GM23338 (cell line): ENCODE measurements around the gene TESMIN. TPM values are rescaled to one million over a fixed set of nuclear protein-coding genes. Genes with fewer than 3 reads are reported as not detected.

Source experiments
- ATAC-seq: fragments of 200-7000 bp; cut with Tn5 transposase; 3 replicates; pipeline ENCODE4 v1.9.1; 2020
- DNase-seq: peaks from one replicate; pipeline ENCODE4 v3.0.0-alpha.2; 2015; ENCODE audit warnings: low spot score
- H2AFZ ChIP-seq: fragments of 200-600 bp; sonication (generic); 2 replicates; pipeline ENCODE4 v1.8.0; 2016; ENCODE audit warnings: antibody characterized with exemption, mild to moderate bottlenecking, moderate library complexity
- H3F3A ChIP-seq: fragments of 200-600 bp; sonication (generic); replicated peaks from 2 replicates; pipeline ENCODE4 v1.8.0; 2017; ENCODE audit warnings: antibody characterized with exemption, mixed run types, low read depth
- H3K27ac ChIP-seq: fragments of 200-600 bp; sonication (generic); 2 replicates; pipeline ENCODE4 v1.6.1; 2016; ENCODE audit warnings: low read depth
- H3K27me3 ChIP-seq: fragments of 200-600 bp; sonication (generic); 2 replicates; pipeline ENCODE4 v1.8.0; 2016; ENCODE audit warnings: mild to moderate bottlenecking, mixed run types, moderate library complexity; ENCODE audit not compliant: insufficient read depth
- H3K36me3 ChIP-seq: fragments of 200-600 bp; sonication (generic); 2 replicates; pipeline ENCODE4 v1.8.0; 2016; ENCODE audit warnings: mild to moderate bottlenecking; ENCODE audit not compliant: insufficient read depth
- H3K4me1 ChIP-seq: fragments of 200-600 bp; sonication (generic); 2 replicates; pipeline ENCODE4 v1.8.0; 2016; ENCODE audit warnings: mild to moderate bottlenecking, moderate library complexity; ENCODE audit not compliant: insufficient read depth
- H3K4me2 ChIP-seq: fragments of 200-600 bp; sonication (generic); 2 replicates; pipeline ENCODE4 v1.7.1; 2017; ENCODE audit warnings: mixed run types
- H3K4me3 ChIP-seq: fragments of 200-600 bp; sonication (generic); 2 replicates; pipeline ENCODE4 v1.6.1; 2016; ENCODE audit warnings: mixed run types
- H3K79me2 ChIP-seq: fragments of 200-600 bp; sonication (generic); replicated peaks from 2 replicates; pipeline ENCODE4 v1.8.0; 2017; ENCODE audit warnings: mild to moderate bottlenecking; ENCODE audit not compliant: insufficient read depth
- H3K9me2 ChIP-seq: fragments of 200-600 bp; sonication (generic); 2 replicates; pipeline ENCODE4 v1.8.0; 2017; ENCODE audit not compliant: insufficient read depth
- H4K20me1 ChIP-seq: fragments of 200-600 bp; sonication (generic); replicated peaks from 2 replicates; pipeline ENCODE4 v1.8.0; 2017; ENCODE audit warnings: mild to moderate bottlenecking; ENCODE audit not compliant: insufficient read depth
- H3K27ac Mint-ChIP-seq: 2 replicates; pipeline ENCODE4 v1.8.0; 2020; ENCODE audit warnings: inconsistent platforms, mild to moderate bottlenecking, moderate library complexity, mixed read lengths
- H3K27me3 Mint-ChIP-seq: 3 replicates; pipeline ENCODE4 v1.8.0; 2022; ENCODE audit warnings: low read depth, mild to moderate bottlenecking, moderate library complexity, mixed read lengths, inconsistent platforms; ENCODE audit not compliant: insufficient read depth, poor library complexity
- H3K36me3 Mint-ChIP-seq: 3 replicates; pipeline ENCODE4 v1.8.0; 2021; ENCODE audit warnings: low read depth, mild to moderate bottlenecking, inconsistent platforms, moderate library complexity, mixed read lengths
- H3K4me1 Mint-ChIP-seq: 3 replicates; pipeline ENCODE4 v1.8.0; 2020; ENCODE audit warnings: mild to moderate bottlenecking, inconsistent platforms, mixed read lengths
- H3K4me3 Mint-ChIP-seq: 3 replicates; pipeline ENCODE4 v1.8.0; 2021; ENCODE audit warnings: moderate library complexity, mild to moderate bottlenecking, inconsistent platforms, mixed read lengths
- H3K9me3 Mint-ChIP-seq: 3 replicates; pipeline ENCODE4 v1.8.0; 2020; ENCODE audit warnings: moderate library complexity, mild to moderate bottlenecking, inconsistent platforms, mixed read lengths
- CREB1 ChIP-seq: fragments of 250-450 bp; sonication (Bioruptor Pico); IDR thresholded peaks from 2 replicates; pipeline ENCODE4 v1.5.0; 2020; ENCODE audit warnings: low read depth, mild to moderate bottlenecking, moderate library complexity
- CTCF ChIP-seq, 2 experiments: fragments of 200-600 bp in 1 of 2; sonication (generic) in 1 of 2; conservative IDR thresholded peaks; 2 replicates each; pipeline versions ENCODE4 v1.5.1 to v1.6.1; 2016 to 2017; ENCODE audit warnings: antibody characterized with exemption in 2 of 2, low read depth in 2 of 2, mild to moderate bottlenecking in 2 of 2, moderate library complexity in 1 of 2
- EZH2 ChIP-seq: fragments of 200-600 bp; sonication (generic); IDR thresholded peaks from one replicate; pipeline ENCODE4 v1.8.0; 2017; ENCODE audit warnings: antibody characterized with exemption, mild to moderate bottlenecking, low read depth; ENCODE audit not compliant: unreplicated experiment
- NANOG ChIP-seq: IDR thresholded peaks from 2 replicates; pipeline ENCODE4 v1.6.1; 2016; ENCODE audit warnings: antibody characterized with exemption, borderline replicate concordance
- POLR2AphosphoS5 ChIP-seq: IDR thresholded peaks from 2 replicates; pipeline ENCODE4 v1.6.1; 2016; ENCODE audit warnings: antibody characterized with exemption, low read depth
- ZNF114 ChIP-seq: fragments of 250-450 bp; sonication (Bioruptor Pico); IDR thresholded peaks from 2 replicates; pipeline ENCODE4 v1.5.0; 2020; ENCODE audit warnings: mild to moderate bottlenecking, moderate library complexity
- polyA plus RNA-seq: library from polyadenylated mRNA; unstranded; fragments of >200 nt; fragmentation: Nextera tagmentation; extraction: Ambion mirVana; gene quantifications from 2 replicates; pipeline ENCODE4 v1.2.1, GENCODE V29; 2016
- total RNA-seq: library from RNA; depleted of rRNA; stranded (reverse); fragments of >200 nt; shearing (Covaris generic); gene quantifications from 2 replicates; pipeline ENCODE4 v1.2.3, GENCODE V29; 2014

Gene TESMIN
- total and polyA plus RNA-seq, 2 experiments from 2014 or later = 54.5 to 64.6 TPM

DNA sequence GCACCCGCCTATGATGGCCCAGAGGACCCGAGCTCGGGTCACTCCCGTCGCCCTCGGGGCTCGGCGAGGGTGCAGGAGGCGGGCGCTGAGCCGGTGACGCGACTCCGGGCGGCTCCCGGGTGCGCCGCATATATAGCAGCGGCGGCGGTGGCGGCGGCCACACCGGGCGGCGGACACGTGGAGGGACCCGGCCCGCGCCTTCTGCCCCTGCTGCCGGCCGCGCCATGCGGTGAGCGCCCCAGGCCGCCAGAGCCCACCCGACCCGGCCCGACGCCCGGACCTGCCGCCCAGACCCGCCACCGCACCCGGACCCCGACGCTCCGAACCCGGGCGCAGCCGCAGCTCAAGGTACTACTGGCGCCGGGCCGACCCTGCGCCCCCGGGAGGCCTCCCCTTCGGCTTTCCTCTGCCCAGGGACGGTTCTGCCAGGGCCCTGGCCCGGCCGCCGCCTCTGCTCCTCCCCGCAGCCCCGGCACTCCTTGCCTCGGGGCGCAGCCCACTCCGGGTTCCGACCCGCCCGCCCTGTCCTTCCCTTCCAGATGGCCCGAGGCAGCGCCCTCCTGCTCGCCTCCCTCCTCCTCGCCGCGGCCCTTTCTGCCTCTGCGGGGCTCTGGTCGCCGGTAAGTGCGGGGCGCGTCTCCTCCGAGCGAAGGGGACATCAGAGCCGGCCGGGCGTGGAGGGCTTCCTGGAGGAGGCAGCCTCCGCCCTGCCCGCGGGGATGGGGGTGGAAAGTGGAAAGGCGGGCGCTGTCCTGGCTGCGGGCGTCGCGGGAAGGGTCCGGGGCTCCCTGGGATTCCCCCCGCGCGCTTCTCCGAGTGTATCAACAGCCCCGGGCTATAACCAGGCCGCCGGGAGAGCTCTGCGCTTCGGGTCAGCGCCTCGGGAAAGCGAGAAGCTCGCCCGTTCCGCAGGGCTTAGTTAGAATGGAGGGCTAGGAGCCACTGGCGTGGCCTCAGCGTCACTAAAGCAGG lies 66.6 kb downstream of the TESMIN start, which contains the start of gene GAL:
Gene GAL (plus strand): TSS at position 160 of the 972 bp plus-strand sequence. CDS start 380 bp downstream, at position 540.
- Histone ChIP-seq H3K9me2 (no peaks in the 10 kb centered on the region), H3K36me3 (peaks cover 18% of the 10 kb centered on the region; the same call in 1 of the 2 replicates), H3K4me2 (peak within 1 kb of the TSS; percentile 90), H3K4me1 (peaks cover 17% of the 10 kb centered on the region), H4K20me1 (no peaks in the 10 kb centered on the region; the same call in 1 of the 2 replicates), H3K27me3 (peaks cover 33% of the 10 kb centered on the region), H3K4me3 (peak within 1 kb of the TSS; percentile 78), H3K79me2 (peaks cover 4% of the 10 kb centered on the region; the same call in 1 of the 2 replicates), H2AFZ (peak within 1 kb of the TSS; percentile 91), H3K27ac (no peak within 1 kb of the TSS), H3F3A (peaks cover 5% of the 10 kb centered on the region)
- Mint-ChIP-seq H3K9me3 (no peaks in the 10 kb centered on the region), H3K36me3 (peaks cover 33% of the 10 kb centered on the region), H3K27me3 (peaks cover 36% of the 10 kb centered on the region), H3K27ac (no peak within 1 kb of the TSS), H3K4me3 (peak within 1 kb of the TSS; percentile 74), H3K4me1 (peaks cover 24% of the 10 kb centered on the region)
- peak; percentile 65 for DNase-seq
- peak; percentile 69 for ATAC-seq
- TF ChIP-seq POLR2AphosphoS5 (peak; percentile 56; the same call in 1 of the 2 replicates), CREB1 (CRISPR knock-in tag) (peak; percentile 76), ZNF114 (no peak), NANOG (no peak)

- H3K36me3 Mint-ChIP-seq = peaks cover 28% of the 10 kb centered on the region
- DNase-seq (peak; percentile 54), ATAC-seq (peak; percentile 36)
- H3K4me3 ChIP-seq = peak overlapping the region; percentile 78
- peaks cover 33% of the 10 kb centered on the region for H3K27me3 ChIP-seq
- no peak overlapping the region for H3K27ac Mint-ChIP-seq
- H3K9me3 Mint-ChIP-seq = no peaks in the 10 kb centered on the region
- H3K4me2 ChIP-seq = peak overlapping the region; percentile 90
- H2AFZ ChIP-seq = peak overlapping the region; percentile 91
- H3K4me1 Mint-ChIP-seq = peaks cover 22% of the 10 kb centered on the region
- H3K4me3 Mint-ChIP-seq = peak overlapping the region; percentile 51; the same call in 2 of the 3 replicates
- H4K20me1 ChIP-seq = no peaks in the 10 kb centered on the region; the same call in 1 of the 2 replicates
- 0 out of 2 replicates have a peak, but pooled peaks cover 10% of the 10 kb centered on the region for H3K36me3 ChIP-seq
- no peak overlapping the region for H3K27ac ChIP-seq
- H3K27me3 Mint-ChIP-seq = peaks cover 34% of the 10 kb centered on the region
- H3K4me1 ChIP-seq = peaks cover 10% of the 10 kb centered on the region; the same call in 1 of the 2 replicates
- no peaks in the 10 kb centered on the region for H3K9me2 ChIP-seq
- H3F3A ChIP-seq = no peaks in the 10 kb centered on the region; the same call in none of the 2 replicates
- H3K79me2 ChIP-seq = peaks cover 4% of the 10 kb centered on the region; the same call in 1 of the 2 replicates
- no peak for TF ChIP-seq ZNF114
- TF ChIP-seq NANOG = no peak
- no peak for TF ChIP-seq CTCF (conservative IDR thresholded peaks at IDR 0.05; ENCODE audit: low read depth in 2 of 2)
- TF ChIP-seq EZH2 = peak; percentile 39
Measured at GRCh38 chr11:68683536-68684384, 67.6 kb downstream of the TESMIN start.
